Endothelial cell of umbilical vein (primary cell): ENCODE results near the gene COL1A1. TPM values are rescaled to one million over a fixed set of nuclear protein-coding genes. Genes with fewer than 3 reads are reported as not detected.

Source experiments
- Bru-seq: library from RNA; stranded (reverse); fragments of 400-500 nt; gene quantifications from one replicate; lab custom pipeline; 2021; lab: Mats Ljungman, UMichigan
- BruChase-seq, 2 experiments: library from RNA; stranded (reverse); fragments of 400-500 nt; gene quantifications; one replicate each; lab custom pipeline; 2021; lab: Mats Ljungman, UMichigan
- BruUV-seq: library from RNA; stranded (reverse); fragments of 400-500 nt; replicated peaks from 2 replicates; lab custom pipeline; 2021; lab: Mats Ljungman, UMichigan
- CTCF ChIA-PET: fragments of 300-600, 350-600 bp; sonication (Branson Sonifier 250); formaldehyde crosslinking; loops from one replicate; lab custom pipeline; 2021; ENCODE audit warnings: antibody characterized with exemption, inconsistent platforms; lab: Charles Lee
- POLR2A ChIA-PET: fragments of 300-600, 350-600 bp; sonication (Branson Sonifier 250); formaldehyde crosslinking; loops from one replicate; lab custom pipeline; 2021; ENCODE audit warnings: antibody characterized with exemption, inconsistent platforms; lab: Charles Lee
- DNase-seq: peaks from one replicate; pipeline ENCODE4 v3.0.0-alpha.2; 2011; ENCODE audit warnings: low read depth, low spot score
- FAIRE-seq: peaks from 2 replicates; lab custom pipeline; 2011; peaks lifted over from hg19 to GRCh38; lab: Jason Lieb, UNC
- H2AFZ ChIP-seq: 2 replicates; pipeline ENCODE4 v1.6.0; 2012; ENCODE audit warnings: low read depth, low read length, control low read depth, inconsistent platforms
- H3K27ac ChIP-seq: 2 replicates; pipeline ENCODE4 v1.5.1; 2011; ENCODE audit warnings: low read depth, mild to moderate bottlenecking, control low read depth, low read length, moderate library complexity; ENCODE audit not compliant: insufficient read depth
- H3K27me3 ChIP-seq, 2 experiments: 2 replicates each; pipeline versions ENCODE4 v1.6.0 to v1.6.1; 2011; ENCODE audit warnings: low read length in 2 of 2, mixed read lengths in 1 of 2; ENCODE audit not compliant: control insufficient read depth in 2 of 2, insufficient read depth in 2 of 2
- H3K36me3 ChIP-seq, 2 experiments: 2 replicates in 1 of 2; 3 replicates in 1 of 2; pipeline ENCODE4 v1.5.1; 2011; ENCODE audit warnings: low read length in 2 of 2, mild to moderate bottlenecking in 1 of 2, moderate library complexity in 1 of 2; ENCODE audit not compliant: control insufficient read depth in 2 of 2, insufficient read depth in 2 of 2; ENCODE audit errors: extremely low read depth in 1 of 2
- H3K4me1 ChIP-seq: 3 replicates; pipeline ENCODE4 v1.5.1; 2011; ENCODE audit warnings: mild to moderate bottlenecking, low read length; ENCODE audit not compliant: control insufficient read depth, insufficient read depth; ENCODE audit errors: extremely low read depth
- H3K4me2 ChIP-seq: 2 replicates; pipeline ENCODE4 v1.6.1; 2011; ENCODE audit warnings: low read length, control low read depth, mixed read lengths; ENCODE audit not compliant: insufficient read depth
- H3K4me3 ChIP-seq, 3 experiments: fragments of 200-600 bp in 1 of 3; sonication (generic), shearing (Covaris generic) in 1 of 3; replicated peaks in 1 of 3; 2 replicates each; pipeline ENCODE4 v1.5.1; 2011 to 2016; ENCODE audit warnings: control low read depth in 3 of 3, low read length in 3 of 3, mild to moderate bottlenecking in 2 of 3, inconsistent platforms in 1 of 3, low read depth in 1 of 3, moderate library complexity in 1 of 3; ENCODE audit not compliant: insufficient read depth in 1 of 3
- H3K79me2 ChIP-seq: 2 replicates; pipeline ENCODE4 v1.6.0; 2012; ENCODE audit warnings: low read length, inconsistent platforms; ENCODE audit not compliant: control insufficient read depth, insufficient read depth
- H3K9ac ChIP-seq: replicated peaks from 2 replicates; pipeline ENCODE3; 2011; ENCODE audit warnings: low read length, control low read depth; ENCODE audit not compliant: insufficient read depth; ENCODE audit errors: extremely low read depth
- H3K9me1 ChIP-seq: replicated peaks from 3 replicates; pipeline ENCODE4 v1.6.0; 2011; ENCODE audit warnings: mild to moderate bottlenecking, low read length; ENCODE audit not compliant: control insufficient read depth, insufficient read depth; ENCODE audit errors: extremely low read depth
- H3K9me3 ChIP-seq: replicated peaks from 2 replicates; pipeline ENCODE4 v1.5.1; 2012; ENCODE audit warnings: low read length, inconsistent platforms; ENCODE audit not compliant: control insufficient read depth, insufficient read depth
- H4K20me1 ChIP-seq: replicated peaks from 2 replicates; pipeline ENCODE3; 2011; ENCODE audit warnings: mild to moderate bottlenecking, low read length; ENCODE audit not compliant: control insufficient read depth, insufficient read depth; ENCODE audit errors: extremely low read depth
- CTCF ChIP-seq, 2 donors: IDR thresholded peaks; 1 replicate in 1 of 2; 2 replicates in 1 of 2; pipeline ENCODE4 v1.5.1; 2011; ENCODE audit warnings: low read length in 2 of 2, mild to moderate bottlenecking in 2 of 2, moderate library complexity in 2 of 2, control low read depth in 1 of 2, inconsistent platforms in 1 of 2, low read depth in 1 of 2; ENCODE audit not compliant: insufficient read depth in 1 of 2; ENCODE audit errors: extremely low read depth in 1 of 2
- EZH2 ChIP-seq: IDR thresholded peaks from 2 replicates; pipeline ENCODE4 v1.6.1; 2012; ENCODE audit warnings: borderline replicate concordance, low read depth, mild to moderate bottlenecking, moderate library complexity, low read length, inconsistent platforms; ENCODE audit not compliant: severe bottlenecking
- FOS ChIP-seq: IDR thresholded peaks from 2 replicates; pipeline ENCODE4 v1.6.1; 2011; ENCODE audit warnings: mild to moderate bottlenecking, low read length, moderate library complexity, borderline replicate concordance; ENCODE audit not compliant: insufficient read depth
- GATA2 ChIP-seq: IDR thresholded peaks from 2 replicates; pipeline ENCODE4 v1.7.0; 2011; ENCODE audit warnings: low read depth, mild to moderate bottlenecking, moderate library complexity, mixed read lengths, low read length; ENCODE audit not compliant: insufficient read length, insufficient read depth
- JUN ChIP-seq: IDR thresholded peaks from 2 replicates; pipeline ENCODE4 v1.6.1; 2011; ENCODE audit warnings: borderline replicate concordance, low read depth; ENCODE audit not compliant: insufficient read length, insufficient read depth
- MYC ChIP-seq: IDR thresholded peaks from one replicate; pipeline ENCODE4 v1.6.1; 2011; ENCODE audit warnings: mild to moderate bottlenecking, low read depth, low read length
- POLR2A ChIP-seq: IDR thresholded peaks from 2 replicates; pipeline ENCODE4 v1.6.1; 2012; ENCODE audit warnings: low read depth, mild to moderate bottlenecking, control low read depth, low read length
- POLR2AphosphoS5 ChIP-seq: IDR thresholded peaks from 2 replicates; pipeline ENCODE4 v1.6.1; 2012; ENCODE audit warnings: low read depth, mild to moderate bottlenecking, control low read depth, low read length, moderate library complexity; ENCODE audit not compliant: insufficient read depth
- dilution Hi-C: fragments of 300-500 bp; cut with MboI; formaldehyde crosslinking; loops from one replicate; pipeline ENCODE4 v1.15.0; 2019; ENCODE audit warnings: low sequenced_read_pairs; ENCODE audit not compliant: extremely low pct_ligation_motif_present
- intact Hi-C: fragments of 100-400 bp; cut with micrococcal nuclease; formaldehyde crosslinking; loops from one replicate; pipeline ENCODE4 v1.10.0; 2022
- long read RNA-seq: library from polyadenylated mRNA; stranded (forward); transcript quantifications from one replicate; pipeline ENCODE4 v2.0.0, GENCODE V29; 2021
- polyA minus RNA-seq, 3 experiments: library from RNA; depleted of rRNA, polyadenylated mRNA; stranded (reverse); fragments of >200 nt; gene quantifications; 1 replicate in 1 of 3; 2 replicates in 2 of 3; pipeline ENCODE4 v1.2.3, GENCODE V29; 2011
- polyA plus RNA-seq, 4 experiments: library from polyadenylated mRNA; depleted of rRNA in 3 of 4; stranded (reverse) in 3 of 4; unstranded in 1 of 4; fragments of >200 nt; gene quantifications; 2 replicates each; pipeline versions ENCODE4 v1.2.1 to v1.2.3, GENCODE V29; 2011 to 2012; ENCODE audit warnings: missing spikeins in 1 of 4
- total RNA-seq: library from RNA; stranded (reverse); gene quantifications from 2 replicates; pipeline ENCODE4 v1.2.3, GENCODE V29; 2021
- TF ChIP-seq, protein P1 (sequence below): IDR thresholded peaks from 2 replicates; pipeline ENCODE4 v1.6.1; 2011; ENCODE audit not compliant: insufficient read depth, insufficient read length

The COL1A1 gene
- 0.07 and 0.23 TPM in 2 replicates for total RNA-seq
- 0.02 and 0.07 TPM in 2 replicates for polyA plus RNA-seq
- polyA plus RNA-seq (2011; cell fraction: cytosol; rRNA removed) = 0.09 and 0.27 TPM in 2 replicates
- 0.34 and 2.0 TPM in 2 replicates for polyA plus RNA-seq (2011; cell fraction: nucleus; rRNA removed)
- 0.35 and 2.1 TPM in 2 replicates for polyA plus RNA-seq (2012)
- polyA minus RNA-seq = 0.19 and 0.38 TPM in 2 replicates
- 18.7 TPM for polyA minus RNA-seq (2011; cell fraction: cytosol; rRNA and poly(A)+ RNA removed)
- 0.14 and 1.6 TPM in 2 replicates for polyA minus RNA-seq (2011; cell fraction: nucleus; rRNA and poly(A)+ RNA removed)
- percentile 5 among the genes with signal in this experiment for Bru-seq, nascent RNA
- BruChase-seq, experiment 1, labeled RNA remaining after a 6-hour chase = percentile 9 among the genes with signal in this experiment
- percentile 5 among the genes with signal in this experiment for BruChase-seq, experiment 2, labeled RNA remaining after a 2-hour chase
- long read RNA-seq = 0 reads

- intact Hi-C loops = no loop called here
- H3K4me1 ChIP-seq = no peaks in the 10 kb centered on the region
Measured at GRCh38 chr17:50201276-50201854, at the start of gene COL1A1. TSS of gene COL1A1 (minus strand) at chr17:50201631. CDS start at chr17:50201513, 118 bp downstream.

DNA sequence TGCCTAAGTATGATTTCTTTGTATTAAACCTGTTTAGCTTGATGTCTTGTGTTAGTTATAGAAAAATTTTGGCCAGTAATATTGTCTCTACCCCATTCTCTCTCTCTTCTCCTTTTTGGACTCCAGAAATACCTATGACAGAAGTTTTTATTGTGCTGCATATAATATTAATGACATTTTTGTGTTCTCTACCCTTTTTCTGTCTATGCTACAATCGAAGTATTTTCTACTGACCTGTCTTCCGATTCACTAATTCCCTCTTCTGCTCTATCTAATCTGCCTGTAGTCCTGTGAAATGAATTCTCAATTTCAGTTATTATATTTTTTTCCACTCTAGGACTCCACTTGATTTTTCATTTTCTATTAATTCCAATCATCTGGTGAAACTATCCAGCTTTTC is 46.8 kb upstream of the COL1A1 start:
- no peaks in the 10 kb centered on the region for H4K20me1 ChIP-seq
- BruUV-seq = no TSS peak
- ChIA-PET CTCF (interaction anchor here (1.0 kb wide), 1 partner anchor 8 kb away, joined by 3 read pairs; no protein-coding TSS in a partner anchor), POLR2A (no interaction called here)
- intact Hi-C loops (no loop called here), dilution Hi-C loops (no loop called here)
- H3K9ac ChIP-seq = no peak overlapping the region
- no peak for TF ChIP-seq POLR2AphosphoS5
- TF ChIP-seq GATA2 = no peak
- no peak for TF ChIP-seq MYC
- TF ChIP-seq, protein P1, sequence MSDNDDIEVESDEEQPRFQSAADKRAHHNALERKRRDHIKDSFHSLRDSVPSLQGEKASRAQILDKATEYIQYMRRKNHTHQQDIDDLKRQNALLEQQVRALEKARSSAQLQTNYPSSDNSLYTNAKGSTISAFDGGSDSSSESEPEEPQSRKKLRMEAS = no peak
- no peak for TF ChIP-seq FOS
- TF ChIP-seq EZH2 = no peak
- TF ChIP-seq CTCF (IDR thresholded peaks at IDR 0.05; ENCODE audit: extremely low read depth in 1 of 2, insufficient read depth in 1 of 2, low read depth in 1 of 2, low read length in 2 of 2) = no peak
- no peak for TF ChIP-seq JUN
- no peak for TF ChIP-seq POLR2A
- no peak overlapping the region for H3K27ac ChIP-seq
- DNase-seq = no peak
- H3K4me2 ChIP-seq = no peak overlapping the region
- peaks cover 1 to 13% of the 10 kb centered on the region in 2 experiments for H3K27me3 ChIP-seq
- H3K4me3 ChIP-seq = no peak overlapping the region
- H2AFZ ChIP-seq = no peak overlapping the region
- no peaks in the 10 kb centered on the region for H3K4me1 ChIP-seq
- H3K9me3 ChIP-seq = no peaks in the 10 kb centered on the region
- H3K79me2 ChIP-seq = no peaks in the 10 kb centered on the region
- H3K36me3 ChIP-seq = no peaks in the 10 kb centered on the region
- FAIRE-seq = no peak
- no peaks in the 10 kb centered on the region for H3K9me1 ChIP-seq

More at GRCh38 chr17:50201276-50201854, at the start of gene COL1A1:
- Histone ChIP-seq H3K9me3 (no peaks in the 10 kb centered on the region), H3K36me3 (no peaks in the 10 kb centered on the region), H3K9me1 (no peaks in the 10 kb centered on the region), H3K4me3 (peak within 1 kb of the TSS in 2 of 3 experiments; percentile 13 to 18), H3K9ac (no peak within 1 kb of the TSS), H4K20me1 (no peaks in the 10 kb centered on the region), H3K4me2 (peak within 1 kb of the TSS; percentile 50), H2AFZ (peak within 1 kb of the TSS; percentile 61), H3K27ac (no peak within 1 kb of the TSS), H3K79me2 (no peaks in the 10 kb centered on the region), H3K27me3 (peaks cover 16 to 26% of the 10 kb centered on the region in 2 experiments)
- BruUV-seq = no TSS peak
- POLR2A ChIA-PET = no interaction called here
- no peak for FAIRE-seq
- DNase-seq = no peak
- CTCF ChIA-PET = interaction anchor here (0.9 to 3.9 kb wide), 15 partner anchors 12 to 278 kb away, joined by 3 to 390 read pairs (median 8); partner anchors contain the start of genes RSAD1, TMEM92 and XYLT2
- TF ChIP-seq POLR2AphosphoS5 (no peak), EZH2 (peak; percentile 88)
- dilution Hi-C loops = no loop called here
